ENCODE measurements around the gene SLC8B1.

SLC8B1 gene

DNA sequence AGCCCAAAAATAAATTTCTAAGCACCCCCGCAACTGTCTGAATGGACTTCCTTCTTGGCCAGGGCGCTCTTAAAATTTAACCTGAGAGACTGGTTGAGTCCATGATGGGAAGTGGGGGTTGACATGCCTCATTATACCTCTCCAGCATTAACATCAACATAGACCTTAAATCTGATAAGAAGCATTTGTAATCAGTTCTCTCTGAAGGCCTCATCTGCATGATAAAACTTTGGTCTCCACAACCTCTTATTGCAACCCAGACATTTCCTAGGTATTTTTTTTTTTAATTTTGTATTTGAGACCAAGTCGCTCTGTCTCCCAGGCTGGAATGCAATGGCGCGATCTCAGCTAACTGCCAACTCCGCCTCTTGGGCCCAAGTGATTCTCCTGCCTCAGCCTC lies 10.4 kb upstream of the SLC8B1 start:
- DNase-seq (ENCODE audit: low read depth), result no peak
- TF ChIP-seq, protein P1, sequence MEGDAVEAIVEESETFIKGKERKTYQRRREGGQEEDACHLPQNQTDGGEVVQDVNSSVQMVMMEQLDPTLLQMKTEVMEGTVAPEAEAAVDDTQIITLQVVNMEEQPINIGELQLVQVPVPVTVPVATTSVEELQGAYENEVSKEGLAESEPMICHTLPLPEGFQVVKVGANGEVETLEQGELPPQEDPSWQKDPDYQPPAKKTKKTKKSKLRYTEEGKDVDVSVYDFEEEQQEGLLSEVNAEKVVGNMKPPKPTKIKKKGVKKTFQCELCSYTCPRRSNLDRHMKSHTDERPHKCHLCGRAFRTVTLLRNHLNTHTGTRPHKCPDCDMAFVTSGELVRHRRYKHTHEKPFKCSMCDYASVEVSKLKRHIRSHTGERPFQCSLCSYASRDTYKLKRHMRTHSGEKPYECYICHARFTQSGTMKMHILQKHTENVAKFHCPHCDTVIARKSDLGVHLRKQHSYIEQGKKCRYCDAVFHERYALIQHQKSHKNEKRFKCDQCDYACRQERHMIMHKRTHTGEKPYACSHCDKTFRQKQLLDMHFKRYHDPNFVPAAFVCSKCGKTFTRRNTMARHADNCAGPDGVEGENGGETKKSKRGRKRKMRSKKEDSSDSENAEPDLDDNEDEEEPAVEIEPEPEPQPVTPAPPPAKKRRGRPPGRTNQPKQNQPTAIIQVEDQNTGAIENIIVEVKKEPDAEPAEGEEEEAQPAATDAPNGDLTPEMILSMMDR (IDR thresholded peaks at IDR 0.05; ENCODE audit: insufficient read depth, low read depth, low read length, missing control alignments), result no peak
- no peak overlapping the region for H3K4me3 ChIP-seq (ENCODE audit: low read depth, low read length)

DNA sequence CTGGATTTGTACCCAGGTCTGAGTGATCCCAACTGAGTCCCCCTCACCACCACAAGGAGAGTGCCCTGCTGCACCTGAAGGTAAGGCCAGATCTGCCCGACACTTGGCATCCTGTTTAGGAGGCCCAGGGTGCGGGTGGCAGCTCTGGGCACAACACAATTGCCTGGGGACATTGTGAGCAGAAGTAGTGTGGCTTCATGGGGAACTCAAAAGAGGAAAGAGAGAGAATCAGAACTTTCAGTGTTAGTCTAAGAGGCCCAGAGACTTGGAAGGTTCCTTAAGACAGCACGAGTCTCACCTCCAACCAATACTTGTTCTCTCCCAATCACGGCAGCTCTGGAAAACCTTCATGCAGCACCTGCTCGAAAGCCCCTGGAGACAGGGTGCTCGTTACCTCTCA lies 6.6 kb upstream of the SLC8B1 start:
- H3K4me3 ChIP-seq (ENCODE audit: low read depth, low read length), result no peak overlapping the region
- DNase-seq (ENCODE audit: low read depth), result no peak
- TF ChIP-seq, protein P1 (IDR thresholded peaks at IDR 0.05; ENCODE audit: insufficient read depth, low read depth, low read length, missing control alignments), result no peak

DNA sequence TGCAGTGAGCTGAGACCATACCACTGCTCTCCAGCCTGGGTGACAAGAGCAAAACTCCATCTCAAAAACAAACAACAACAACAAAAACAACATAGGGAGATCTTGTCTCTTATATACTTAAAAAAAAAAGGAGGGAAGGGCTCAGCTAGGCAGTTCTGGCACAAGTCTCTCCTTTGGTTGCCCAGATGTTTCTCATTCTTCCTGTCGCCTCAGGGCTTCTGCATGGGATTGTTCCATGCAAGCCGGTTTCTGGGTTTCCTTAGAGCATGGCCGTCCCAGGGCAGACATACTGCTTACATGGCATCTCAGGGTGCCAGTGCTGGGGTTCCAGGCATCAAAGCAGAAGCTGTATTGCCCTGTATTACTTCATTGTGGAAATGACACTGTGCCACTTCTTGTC lies 5.2 kb upstream of the SLC8B1 start:
- TF ChIP-seq, protein P1 (IDR thresholded peaks at IDR 0.05; ENCODE audit: insufficient read depth, low read depth, low read length, missing control alignments), result no peak

DNA sequence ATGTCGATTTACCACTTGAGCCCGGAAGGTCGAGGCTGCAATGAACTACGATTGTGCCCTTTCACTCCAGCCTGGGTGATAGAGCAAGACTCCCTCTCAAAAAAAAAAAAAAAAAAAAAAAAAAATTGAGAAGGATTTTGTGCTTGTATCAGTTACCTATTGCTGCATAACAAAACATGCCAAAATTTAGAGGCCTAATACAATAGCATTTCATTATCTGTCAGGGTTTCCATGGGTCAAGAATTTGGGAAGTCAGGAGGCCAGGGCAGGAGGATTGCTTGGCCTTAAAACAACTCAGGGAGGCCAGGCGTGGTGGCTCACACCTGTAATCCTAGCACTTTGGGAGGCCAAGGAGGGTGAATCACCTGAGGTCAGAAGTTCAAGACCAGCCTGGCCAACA lies 4.6 kb upstream of the SLC8B1 start:
- TF ChIP-seq, protein P1 (IDR thresholded peaks at IDR 0.05; ENCODE audit: insufficient read depth, low read depth, low read length, missing control alignments), result no peak

More for the DNA sequence above, 5.2 kb upstream of the SLC8B1 start:
- H3K4me3 ChIP-seq (ENCODE audit: low read depth, low read length), result no peak overlapping the region
- DNase-seq (ENCODE audit: low read depth), result no peak

DNA sequence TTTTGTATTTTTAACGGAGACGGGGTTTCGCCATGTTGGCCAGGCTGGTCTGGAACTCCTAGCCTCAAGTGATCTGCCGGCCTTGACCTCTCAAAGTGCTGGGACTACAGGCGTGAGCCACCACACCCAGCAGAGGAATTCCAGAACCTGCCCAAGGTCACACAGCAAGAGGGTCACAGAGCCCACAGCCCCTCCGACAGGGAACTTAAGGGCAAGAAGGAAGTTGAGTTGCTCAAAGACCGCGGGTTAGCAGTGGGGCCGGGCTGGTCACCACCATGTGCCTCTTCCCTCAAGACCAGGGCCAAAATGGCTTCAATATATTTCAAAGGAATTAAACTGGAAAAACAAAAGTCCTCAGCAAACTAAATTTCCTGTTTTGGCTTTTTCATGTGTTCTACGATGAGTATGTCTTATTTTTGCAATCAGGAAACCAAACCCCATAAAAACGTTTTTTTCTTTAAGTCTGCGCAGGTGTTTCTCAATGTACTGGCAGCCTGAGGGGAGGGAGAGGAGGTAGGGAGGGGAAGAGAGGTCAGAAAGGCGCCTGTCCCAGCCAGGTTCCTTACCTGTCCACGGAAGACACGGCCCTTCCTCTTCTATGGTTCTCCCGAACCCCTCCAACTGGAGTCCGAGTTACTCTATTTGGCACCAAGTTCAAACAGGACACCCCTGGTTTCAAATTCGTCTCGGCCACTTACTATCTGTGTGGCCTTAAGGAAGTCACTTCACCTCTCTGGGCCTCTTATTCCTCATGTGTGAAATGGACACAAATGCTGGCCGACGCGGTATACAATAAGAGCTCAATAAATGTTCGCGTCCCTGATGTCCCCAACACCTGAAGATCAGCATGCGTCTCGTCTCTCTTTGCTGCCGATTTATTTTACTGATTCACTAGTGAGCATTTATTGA lies 778 bp downstream of the SLC8B1 start:
- DNase-seq (ENCODE audit: low read depth), result no peak
- TF ChIP-seq, protein P1 (IDR thresholded peaks at IDR 0.05; ENCODE audit: insufficient read depth, low read depth, low read length, missing control alignments), result no peak
- peak overlapping the region; percentile 81 for H3K4me3 ChIP-seq (ENCODE audit: low read depth, low read length)

More for the DNA sequence above, 4.6 kb upstream of the SLC8B1 start:
- no peak for DNase-seq (ENCODE audit: low read depth)
- H3K4me3 ChIP-seq (ENCODE audit: low read depth, low read length), result no peak overlapping the region

DNA sequence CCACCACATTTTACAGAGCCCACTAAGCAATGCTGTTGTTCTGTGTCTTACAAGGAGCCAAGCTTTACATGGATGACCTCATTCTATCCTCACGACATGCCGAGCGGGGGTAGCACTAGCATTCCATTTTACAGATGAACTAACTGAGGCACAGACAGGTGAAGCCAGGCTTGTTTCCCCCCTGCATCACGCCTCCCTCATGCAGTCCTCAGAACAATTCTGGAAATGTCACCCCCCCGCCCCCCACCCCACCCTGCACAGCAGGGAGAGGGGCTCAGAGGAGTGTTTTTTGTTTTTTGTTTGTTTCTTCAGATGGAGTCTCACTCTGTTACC lies 1.5 kb downstream of the SLC8B1 start:
- no peak for DNase-seq (ENCODE audit: low read depth)
- H3K4me3 ChIP-seq (ENCODE audit: low read depth, low read length), result no peak overlapping the region

More for the DNA sequence above, 1.5 kb downstream of the SLC8B1 start:
- TF ChIP-seq, protein P1 (IDR thresholded peaks at IDR 0.05; ENCODE audit: insufficient read depth, low read depth, low read length, missing control alignments), result no peak

Data from GM12865 (cell line).